HG03469 (cell line): ENCODE data around the gene GOLGA8J.
"Not testable (repeated sequence)": the region's sequence is repeated elsewhere in the genome, so short reads cannot be mapped to it uniquely, and the experiment has no call there.

ENCODE experiments used
- ATAC-seq: cut with Tn5 transposase; IDR thresholded peaks from one replicate; pipeline ENCODE4 v1.9.1; 2021; ENCODE audit warnings: mild to moderate bottlenecking, moderate library complexity, moderate number of reproducible peaks; ENCODE audit not compliant: unreplicated experiment

The GOLGA8J gene, protein sequence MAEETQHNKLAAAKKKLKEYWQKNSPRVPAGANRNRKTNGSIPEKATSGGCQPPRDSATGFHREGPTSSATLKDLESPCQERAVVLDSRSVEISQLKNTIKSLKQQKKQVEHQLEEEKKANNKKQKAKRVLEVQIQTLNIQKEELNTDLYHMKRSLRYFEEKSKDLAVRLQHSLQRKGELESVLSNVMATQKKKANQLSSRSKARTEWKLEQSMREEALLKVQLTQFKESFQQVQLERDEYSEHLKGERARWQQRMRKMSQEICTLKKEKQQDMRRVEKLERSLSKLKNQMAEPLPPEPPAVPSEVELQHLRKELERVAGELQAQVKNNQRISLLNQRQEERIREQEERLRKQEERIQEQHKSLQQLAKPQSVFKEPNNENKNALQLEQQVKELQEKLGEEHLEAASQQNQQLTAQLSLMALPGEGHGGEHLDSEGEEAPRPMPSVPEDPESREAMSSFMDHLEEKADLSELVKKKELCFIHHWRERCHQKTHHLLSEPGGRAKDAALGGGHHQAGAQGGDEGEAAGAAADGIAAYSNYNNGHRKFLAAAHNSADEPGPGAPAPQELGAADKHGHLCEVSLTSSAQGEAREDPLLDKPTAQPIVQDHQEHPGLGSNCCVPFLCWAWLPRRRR

DNA sequence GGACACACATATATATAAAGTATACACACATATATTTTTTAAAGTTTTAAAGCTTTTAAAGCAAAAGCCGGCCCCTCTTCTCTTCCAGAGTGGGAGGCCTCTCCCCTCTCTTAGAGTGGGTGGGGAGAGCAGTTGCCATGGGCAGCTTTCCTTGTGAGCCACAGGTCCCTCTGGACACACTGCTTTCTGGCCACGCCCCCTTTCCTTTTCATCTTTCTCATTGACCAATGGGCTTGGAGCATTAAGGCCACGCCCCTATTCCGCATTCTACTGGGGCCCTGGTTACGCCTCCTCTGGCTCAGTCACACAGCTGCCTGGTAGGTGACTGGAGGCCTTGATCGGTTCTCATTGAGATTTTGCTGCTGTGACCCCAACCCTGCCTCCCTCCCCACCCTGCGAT is at the start of gene GOLGA8J:
Gene GOLGA8J, plus strand, starts transcription at position 301 of the 400 bp plus-strand sequence. Its CDS starts 98 bp downstream, at position 399.
- ATAC-seq, result not testable (repeated sequence)

GRCh38 chr15:30033211-30033610 is 49.5 kb upstream of the GOLGA8J start:
- no peak for ATAC-seq

DNA sequence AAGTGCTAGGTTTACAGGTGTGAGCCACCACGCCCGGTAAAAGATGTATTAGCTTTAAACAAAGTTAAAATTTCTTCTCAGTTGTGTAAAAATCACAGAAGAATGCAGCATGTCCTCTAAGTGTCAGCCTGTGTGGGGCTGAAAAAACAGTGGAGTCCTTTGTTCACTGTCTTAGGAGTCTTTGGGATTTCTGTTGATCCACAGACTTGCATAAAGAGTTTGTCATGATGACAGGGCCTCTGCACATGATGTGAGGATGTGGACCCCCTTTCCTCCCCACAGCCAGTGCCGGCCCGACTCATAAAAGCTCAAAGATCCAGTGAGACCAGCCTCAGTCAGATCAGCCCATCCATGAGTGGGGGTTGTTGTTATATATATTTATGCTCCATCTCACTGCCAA is 49.0 kb upstream of the GOLGA8J start:
- ATAC-seq, result no peak

GRCh38 chr15:30036036-30036703 is 46.6 kb upstream of the GOLGA8J start:
- no peak for ATAC-seq

- ATAC-seq, result no peak
These were observed 43.9 kb upstream of the GOLGA8J start for GRCh38 chr15:30038667-30039523.

DNA sequence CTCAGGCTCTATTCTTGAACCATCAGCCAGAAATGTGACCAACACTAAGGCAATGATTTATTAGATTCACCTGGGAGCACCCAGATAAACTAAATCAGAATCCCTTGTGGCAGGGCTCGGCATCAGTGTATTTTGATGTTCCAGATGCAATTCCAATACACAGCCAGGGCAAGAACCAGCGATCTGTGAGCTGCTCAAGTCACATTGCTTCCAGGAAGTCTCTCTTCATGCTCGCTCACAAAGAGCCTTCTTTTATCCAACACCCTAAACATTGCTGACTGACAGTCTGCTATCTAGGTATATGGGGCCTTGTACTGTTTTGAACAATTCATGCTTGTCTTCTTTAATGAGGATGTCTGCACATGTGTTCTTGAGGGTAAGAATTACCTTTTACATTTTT is 40.9 kb upstream of the GOLGA8J start:
- no peak for ATAC-seq

DNA sequence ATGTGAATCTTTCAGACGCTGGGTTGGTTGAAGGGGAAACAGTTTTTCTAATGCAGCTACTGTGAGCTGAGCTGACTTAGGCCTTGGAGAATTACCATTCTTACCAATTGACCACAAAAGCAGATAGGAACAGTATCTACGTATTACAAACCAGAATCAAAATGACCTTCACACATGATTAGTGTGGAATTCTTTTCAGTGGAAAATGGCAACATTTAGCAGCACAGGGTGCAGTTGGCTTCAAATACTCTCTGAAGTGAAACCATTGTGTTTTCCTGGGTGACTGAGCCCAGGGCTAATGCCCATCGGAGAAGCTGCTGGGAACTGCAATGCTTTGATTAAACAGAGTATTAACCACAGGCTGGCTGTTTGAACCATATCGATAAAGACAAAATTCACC is 40.2 kb upstream of the GOLGA8J start:
- ATAC-seq, result no peak

- no peak for ATAC-seq
These were observed 39.5 kb upstream of the GOLGA8J start for GRCh38 chr15:30043211-30043655.

DNA sequence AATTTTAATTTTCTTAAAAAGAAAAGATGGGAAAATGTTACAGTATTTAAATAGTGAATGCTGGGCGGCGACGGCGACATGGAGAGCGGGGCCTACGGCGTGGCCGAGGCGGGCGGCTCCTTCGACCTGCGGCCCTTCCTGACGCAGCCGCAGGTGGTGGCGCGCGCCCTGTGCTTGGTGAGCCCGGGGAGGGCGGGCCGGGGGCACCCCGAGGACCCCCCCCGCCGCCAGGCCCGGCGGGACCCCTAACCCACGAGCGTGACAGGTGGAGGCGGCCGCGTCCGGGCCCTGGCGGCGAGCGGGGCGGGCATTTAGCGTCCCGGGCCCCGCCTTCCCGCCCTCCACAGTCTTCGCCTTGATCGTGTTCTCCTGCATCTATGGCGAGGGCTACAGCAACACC is 38.4 kb upstream of the GOLGA8J start:
- no peak for ATAC-seq

DNA sequence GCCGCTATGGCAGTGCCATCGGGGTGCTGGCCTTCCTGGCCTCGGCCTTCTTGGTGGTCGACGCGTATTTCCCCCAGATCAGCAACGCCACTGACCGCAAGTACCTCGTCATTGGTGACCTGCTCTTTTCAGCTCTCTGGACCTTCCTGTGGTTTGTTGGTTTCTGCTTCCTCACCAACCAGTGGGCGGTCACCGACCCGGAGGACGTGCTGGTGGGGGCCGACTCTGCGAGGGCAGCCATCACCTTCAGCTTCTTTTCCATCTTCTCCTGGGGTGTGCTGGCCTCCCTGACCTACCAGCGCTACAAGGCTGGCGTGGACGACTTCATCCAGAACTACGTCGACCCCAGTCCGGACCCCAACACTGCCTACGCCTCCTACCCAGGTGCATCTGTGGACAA is 37.9 kb upstream of the GOLGA8J start:
- ATAC-seq, result not testable (repeated sequence)

DNA sequence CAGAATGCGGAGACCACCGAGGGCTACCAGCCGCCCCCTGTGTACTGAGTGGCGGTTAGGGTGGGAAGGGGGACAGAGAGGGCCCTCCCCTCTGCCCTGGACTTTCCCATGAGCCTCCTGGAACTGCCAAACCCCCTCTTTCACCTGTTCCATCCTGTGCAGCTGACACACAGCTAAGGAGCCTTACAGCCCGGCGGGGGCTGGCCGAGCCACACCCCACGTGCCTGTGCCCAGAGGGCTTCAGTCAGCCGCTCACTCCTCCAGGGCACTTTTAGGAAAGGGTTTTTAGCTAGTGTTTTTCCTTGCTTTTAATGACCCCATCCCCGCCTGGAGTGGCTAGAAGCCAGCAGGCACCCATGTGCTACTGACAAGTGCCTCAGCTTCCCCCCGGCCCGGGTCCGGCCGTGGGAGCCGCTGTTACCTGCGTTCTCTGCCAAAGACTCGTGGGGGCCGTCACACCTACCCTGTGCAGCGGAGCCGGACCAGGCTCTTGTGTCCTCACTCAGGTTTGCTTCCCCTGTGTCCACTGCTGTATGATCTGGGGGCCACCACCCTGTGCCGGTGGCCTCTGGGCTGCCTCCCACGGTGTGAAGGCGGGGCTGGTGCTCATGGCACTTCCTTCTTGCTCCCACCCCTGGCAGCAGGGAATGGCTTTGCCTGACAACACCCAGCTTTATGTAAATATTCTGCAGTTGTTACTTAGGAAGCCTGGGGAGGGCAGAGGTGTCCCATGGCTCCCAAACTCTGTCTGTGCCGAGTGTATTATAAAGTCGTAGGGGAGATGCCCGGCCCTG is 37.3 kb upstream of the GOLGA8J start:
- ATAC-seq, result not testable (repeated sequence)

- no peak for ATAC-seq
These were observed 36.3 kb upstream of the GOLGA8J start for GRCh38 chr15:30046430-30046829.

GRCh38 chr15:30055604-30056003 is 27.2 kb upstream of the GOLGA8J start:
- no peak for ATAC-seq

DNA sequence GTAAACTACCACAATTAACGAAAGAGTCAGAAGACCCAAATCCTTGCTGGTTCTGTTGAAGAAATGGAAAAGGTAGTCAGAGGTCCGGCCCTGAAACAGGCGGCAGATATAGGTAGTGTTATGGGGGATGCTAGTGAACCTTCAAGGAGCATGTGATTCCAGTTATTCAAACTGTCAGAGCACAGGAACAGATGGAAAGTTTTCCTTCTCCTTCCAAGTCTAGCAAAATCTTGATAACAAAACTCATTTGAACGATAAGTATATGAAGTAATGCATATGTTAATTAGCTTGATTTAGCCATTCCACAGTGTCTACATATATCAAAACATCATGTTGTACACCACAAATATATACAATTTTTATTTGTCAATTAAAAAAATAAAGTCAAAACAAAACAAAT is 26.6 kb upstream of the GOLGA8J start:
- no peak for ATAC-seq

DNA sequence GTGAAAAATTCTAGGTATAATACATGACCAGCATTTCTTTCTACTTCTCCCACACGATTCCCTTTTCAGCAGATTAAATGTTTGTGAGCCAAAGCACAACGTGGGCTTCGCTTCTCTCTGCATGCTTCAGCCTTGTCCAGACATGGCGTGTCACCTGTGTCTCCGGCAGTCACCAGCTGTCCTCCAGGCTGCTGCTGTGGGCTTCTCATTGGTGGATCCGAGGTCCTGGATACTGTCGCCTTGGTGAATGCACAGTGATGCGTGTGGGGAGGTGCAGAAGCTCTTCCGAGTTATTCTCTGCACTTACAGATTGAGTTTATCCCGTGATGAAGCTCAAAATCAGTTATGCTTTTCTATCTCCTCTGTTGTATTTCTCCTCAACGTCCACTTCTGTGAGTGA is 23.0 kb upstream of the GOLGA8J start:
- ATAC-seq, result no peak

- ATAC-seq, result no peak
These were observed 19.9 kb upstream of the GOLGA8J start for GRCh38 chr15:30062881-30063280.

DNA sequence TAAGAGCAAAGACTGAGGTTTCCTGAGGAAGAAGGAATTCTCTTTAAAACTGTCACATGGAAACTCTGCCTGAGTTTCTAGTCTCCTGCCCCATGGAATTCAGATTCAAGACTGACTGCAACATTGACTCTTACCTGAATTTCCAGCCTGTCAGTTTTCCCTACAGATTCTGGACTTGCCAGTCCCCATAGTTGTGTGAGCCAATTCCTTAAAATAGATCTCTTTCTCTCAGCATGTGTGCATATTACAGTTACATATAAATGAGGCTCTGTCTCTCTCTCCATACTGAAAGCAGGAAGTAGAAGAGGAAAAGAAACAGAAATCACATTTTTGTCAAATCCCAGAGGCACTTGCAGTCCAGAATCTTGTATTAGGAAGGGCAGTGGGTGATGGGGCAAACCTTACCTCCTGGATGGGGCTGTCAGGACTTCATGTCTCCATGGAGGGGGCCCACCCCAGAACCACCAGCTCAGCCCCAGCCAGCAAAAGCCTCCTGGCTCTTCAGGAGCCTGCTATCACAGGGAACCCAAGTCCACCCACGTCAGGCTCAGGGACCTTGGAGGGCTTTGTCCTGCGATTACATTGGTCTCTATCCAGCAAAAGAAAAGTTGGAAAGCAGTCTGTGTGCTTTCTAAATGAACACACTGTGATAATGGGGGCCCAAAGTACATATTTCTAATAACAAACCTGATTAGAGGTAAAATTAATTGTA is 18.8 kb upstream of the GOLGA8J start:
- ATAC-seq, result no peak

DNA sequence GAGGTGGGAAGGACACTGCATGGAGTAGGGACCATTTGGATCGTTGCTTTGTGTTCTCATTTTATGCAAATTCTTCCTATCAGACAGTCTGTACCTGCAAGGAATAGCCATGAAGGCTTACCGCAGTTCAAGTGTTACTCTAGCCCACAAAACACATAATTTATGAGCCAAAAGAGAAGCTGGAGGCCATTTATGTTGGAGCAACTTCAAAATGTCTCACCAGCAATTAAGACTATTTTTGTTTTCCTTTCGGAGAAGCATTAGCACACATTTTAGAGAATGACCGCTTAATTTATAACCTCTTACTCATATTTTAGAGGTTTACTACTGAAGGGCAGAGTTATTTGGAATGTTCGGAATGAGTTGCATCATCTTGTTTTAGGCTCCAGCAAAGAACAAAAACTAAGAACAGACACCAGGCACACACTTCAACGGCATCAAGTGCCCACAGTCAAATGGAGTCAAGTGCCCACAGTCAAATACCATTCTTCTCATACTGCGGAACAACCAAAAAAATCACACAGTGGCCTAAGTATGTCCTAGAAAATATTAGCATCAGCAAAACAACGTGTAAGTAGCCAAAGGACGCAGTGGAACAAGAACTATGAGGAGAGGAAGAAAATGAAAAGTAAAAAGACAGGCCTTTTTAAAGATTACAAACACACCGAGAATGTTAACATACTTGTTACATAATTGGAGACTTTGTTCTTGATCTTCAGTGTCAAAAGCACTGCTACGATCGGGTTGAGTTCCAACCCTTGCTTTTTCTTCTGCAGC is 17.5 kb upstream of the GOLGA8J start:
- ATAC-seq, result no peak

DNA sequence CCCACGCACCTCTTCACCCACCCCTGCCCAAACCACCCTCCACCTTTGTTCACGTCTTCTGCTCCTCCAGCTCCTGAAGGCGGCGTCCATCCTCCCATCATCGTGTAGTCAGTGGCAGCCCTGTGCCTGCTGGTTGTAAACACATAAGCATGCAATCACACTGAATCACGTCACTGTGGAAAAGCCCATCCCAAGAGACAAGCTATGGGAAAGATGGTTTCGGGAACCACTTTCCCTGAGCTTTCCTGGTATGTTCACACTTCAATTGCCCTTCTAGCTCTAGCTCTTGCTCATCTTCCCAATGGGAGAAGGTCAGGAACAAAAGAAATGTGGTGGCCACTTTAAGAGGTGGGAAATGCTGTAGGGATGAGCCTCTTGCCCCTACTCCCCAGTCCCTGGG is 14.4 kb upstream of the GOLGA8J start:
- ATAC-seq, result no peak
